ENCODE data around the gene THYN1. TPM values are rescaled to one million over a fixed set of nuclear protein-coding genes. Genes with fewer than 3 reads are reported as not detected.

THYN1 gene
- total RNA-seq, 3 donors from 2014 or later, result 51.7 to 73.9 (median 58.7) TPM

DNA sequence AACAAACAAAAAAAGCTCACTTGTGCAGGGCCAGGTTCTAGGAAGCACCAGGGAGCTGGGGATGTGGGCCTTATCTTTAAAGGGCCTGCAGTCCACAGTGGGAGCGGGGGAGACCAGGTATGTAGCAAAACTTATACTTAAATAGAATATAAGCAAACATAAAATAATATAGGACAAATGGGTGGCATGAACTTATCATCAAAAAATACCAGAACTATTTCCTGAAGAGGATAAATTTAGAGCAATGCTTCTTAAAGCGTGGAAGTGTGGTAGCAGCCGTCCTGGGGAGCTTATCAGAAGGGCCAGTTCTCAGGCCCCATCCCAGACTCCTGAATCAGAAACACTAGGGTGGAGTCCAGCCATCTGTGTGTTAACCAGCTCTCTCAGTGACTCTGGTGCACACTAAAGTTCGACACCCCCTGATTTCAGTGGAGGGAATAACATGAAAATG lies 19.4 kb downstream of the THYN1 start:
- no peak for TF ChIP-seq POLR2A (IDR thresholded peaks at IDR 0.05)
- no peak for TF ChIP-seq POLR2AphosphoS5 (IDR thresholded peaks at IDR 0.05)
- no peak for TF ChIP-seq CTCF (IDR thresholded peaks at IDR 0.05)
- no peak overlapping the region for H3K4me3 ChIP-seq
- H3K27me3 ChIP-seq, result no peaks in the 10 kb centered on the region
- H3K36me3 ChIP-seq, result no peaks in the 10 kb centered on the region
- no peak for DNase-seq (ENCODE audit: low spot score in 2 of 2)
- no peak overlapping the region for H3K27ac ChIP-seq
- H3K9me3 ChIP-seq, result no peaks in the 10 kb centered on the region
- H3K4me1 ChIP-seq, result no peaks in the 10 kb centered on the region
- intact Hi-C loops (cut with DNase I; ENCODE audit: low total_unique reads), result no loop called here

DNA sequence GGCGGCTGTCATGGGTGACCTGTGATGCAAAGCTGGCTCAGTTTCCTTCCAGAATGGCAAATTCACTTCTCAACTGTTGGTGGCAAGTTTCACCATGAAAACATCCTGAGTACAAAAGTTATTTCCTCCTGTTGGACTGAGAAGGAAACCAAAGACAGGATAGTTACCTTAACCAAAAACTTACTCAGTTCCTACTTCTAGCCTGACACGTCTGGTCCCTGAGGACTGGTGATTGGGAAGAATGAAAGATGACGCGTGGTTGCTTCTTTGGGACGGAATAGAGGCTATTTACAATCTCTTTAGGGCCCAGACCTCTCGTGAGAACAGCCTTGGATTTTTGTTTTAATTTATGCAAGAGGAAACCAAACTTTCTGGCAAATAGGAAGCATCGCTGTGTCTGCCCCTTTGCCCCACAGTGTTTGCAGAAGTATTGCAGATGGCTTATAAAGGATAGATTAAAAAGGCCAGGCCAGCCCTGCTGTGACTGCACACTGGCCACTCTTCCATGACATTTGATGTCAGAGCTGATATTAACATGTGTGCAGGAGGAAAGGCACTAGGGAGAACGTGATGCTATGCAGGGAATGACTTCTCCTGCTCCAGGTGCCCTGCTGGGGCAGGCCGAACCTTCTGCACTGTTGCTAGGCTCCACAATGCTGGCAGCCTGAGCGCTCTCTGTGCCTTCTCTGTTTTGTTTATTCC lies 21.0 kb downstream of the THYN1 start:
- intact Hi-C loops (cut with DNase I; ENCODE audit: low total_unique reads), result no loop called here
- Histone ChIP-seq H3K36me3 (no peaks in the 10 kb centered on the region), H3K4me3 (no peak overlapping the region), H3K9me3 (no peaks in the 10 kb centered on the region), H3K27me3 (no peaks in the 10 kb centered on the region), H3K27ac (no peak overlapping the region), H3K4me1 (no peaks in the 10 kb centered on the region)
- no peak for TF ChIP-seq POLR2A (IDR thresholded peaks at IDR 0.05)
- no peak for TF ChIP-seq CTCF (IDR thresholded peaks at IDR 0.05)
- no peak for TF ChIP-seq POLR2AphosphoS5 (IDR thresholded peaks at IDR 0.05)
- DNase-seq (ENCODE audit: low spot score in 2 of 2), result no peak

GRCh38 chr11:134230339-134230738 lies 22.8 kb downstream of the THYN1 start:
- no peak overlapping the region for H3K4me3 ChIP-seq
- no peak for DNase-seq (ENCODE audit: low spot score in 2 of 2)
- no peaks in the 10 kb centered on the region for H3K36me3 ChIP-seq
- peaks cover 0 to 7% of the 10 kb centered on the region in 2 donors for H3K4me1 ChIP-seq
- H3K9me3 ChIP-seq, result no peaks in the 10 kb centered on the region
- intact Hi-C loops (cut with DNase I; ENCODE audit: low total_unique reads), result no loop called here
- TF ChIP-seq POLR2AphosphoS5 (IDR thresholded peaks at IDR 0.05) (no peak), POLR2A (IDR thresholded peaks at IDR 0.05) (no peak), CTCF (IDR thresholded peaks at IDR 0.05) (no peak)
- no peaks in the 10 kb centered on the region for H3K27me3 ChIP-seq
- no peak overlapping the region for H3K27ac ChIP-seq

- intact Hi-C loops (cut with DNase I; ENCODE audit: low total_unique reads), result no loop called here
- no peak for TF ChIP-seq POLR2AphosphoS5 (IDR thresholded peaks at IDR 0.05)
- no peak for TF ChIP-seq CTCF (IDR thresholded peaks at IDR 0.05)
- no peak for TF ChIP-seq POLR2A (IDR thresholded peaks at IDR 0.05)
Observed at GRCh38 chr11:134229126-134229790, 23.9 kb downstream of the THYN1 start.

GRCh38 chr11:134228625-134229024 lies 24.5 kb downstream of the THYN1 start:
- H3K9me3 ChIP-seq, result no peaks in the 10 kb centered on the region
- H3K4me3 ChIP-seq, result no peak overlapping the region
- intact Hi-C loops (cut with DNase I; ENCODE audit: low total_unique reads), result no loop called here
- TF ChIP-seq CTCF (IDR thresholded peaks at IDR 0.05) (no peak), POLR2A (IDR thresholded peaks at IDR 0.05) (no peak)
- H3K4me1 ChIP-seq, result peaks cover 0 to 7% of the 10 kb centered on the region in 2 donors
- DNase-seq (ENCODE audit: low spot score in 2 of 2), result no peak
- H3K36me3 ChIP-seq, result no peaks in the 10 kb centered on the region
- H3K27ac ChIP-seq, result no peak overlapping the region
- no peaks in the 10 kb centered on the region for H3K27me3 ChIP-seq

More at GRCh38 chr11:134229126-134229790, 23.9 kb downstream of the THYN1 start:
- no peaks in the 10 kb centered on the region for H3K9me3 ChIP-seq
- peaks cover 0 to 7% of the 10 kb centered on the region in 2 donors for H3K4me1 ChIP-seq
- no peaks in the 10 kb centered on the region for H3K27me3 ChIP-seq
- H3K4me3 ChIP-seq, result no peak overlapping the region
- H3K36me3 ChIP-seq, result no peaks in the 10 kb centered on the region
- DNase-seq (ENCODE audit: low spot score in 2 of 2), result no peak
- no peak overlapping the region for H3K27ac ChIP-seq
